A673 (cell line): ENCODE data around the gene RPAP3. TPM values are rescaled to one million over a fixed set of nuclear protein-coding genes. Genes with fewer than 3 reads are reported as not detected.

ENCODE experiments used
- BruUV-seq: library from RNA; stranded (reverse); fragments of 400-500 nt; replicated peaks from 2 replicates; lab custom pipeline; 2021; lab: Mats Ljungman, UMichigan
- CTCF ChIA-PET: fragments of 300-600 bp; sonication (Branson Sonifier 250); formaldehyde crosslinking; loops from one replicate; lab custom pipeline; 2022; ENCODE audit warnings: antibody characterized with exemption; lab: Charles Lee
- POLR2A ChIA-PET: fragments of 300-600 bp; sonication (Branson Sonifier 250); formaldehyde crosslinking; loops from one replicate; lab custom pipeline; 2022; ENCODE audit warnings: antibody characterized with exemption; ENCODE audit not compliant: low non-redundant PET; lab: Charles Lee
- DNase-seq: peaks from one replicate; pipeline ENCODE4 v3.0.0-alpha.2; 2015; ENCODE audit warnings: low spot score
- H3K27ac ChIP-seq: fragments of 200-600 bp; sonication (generic); 2 replicates; pipeline ENCODE4 v1.5.1; 2016; ENCODE audit warnings: mixed run types, low read depth, mild to moderate bottlenecking, mixed read lengths, antibody characterized with exemption, low read length; ENCODE audit not compliant: poor library complexity, severe bottlenecking
- H3K27me3 ChIP-seq: fragments of 200-600 bp; sonication (generic); replicated peaks from 2 replicates; pipeline ENCODE4 v1.6.1; 2017; ENCODE audit warnings: mixed run types, low read depth, mild to moderate bottlenecking, mixed read lengths, antibody characterized with exemption, low read length; ENCODE audit not compliant: insufficient read depth, poor library complexity
- H3K36me3 ChIP-seq: fragments of 200-600 bp; sonication (generic); 2 replicates; pipeline ENCODE4 v1.6.1; 2016; ENCODE audit warnings: mixed run types, mild to moderate bottlenecking, mixed read lengths, antibody characterized with exemption, low read length; ENCODE audit not compliant: insufficient read depth, poor library complexity, severe bottlenecking
- H3K4me1 ChIP-seq: fragments of 200-600 bp; sonication (generic); 2 replicates; pipeline ENCODE4 v1.6.1; 2017; ENCODE audit warnings: mixed run types, mild to moderate bottlenecking, mixed read lengths, antibody characterized with exemption, low read length; ENCODE audit not compliant: insufficient read depth, poor library complexity, severe bottlenecking
- H3K4me3 ChIP-seq: fragments of 200-600 bp; sonication (generic); 2 replicates; pipeline ENCODE4 v1.5.1; 2016; ENCODE audit warnings: low read depth, mixed run types, mild to moderate bottlenecking, mixed read lengths, low read length; ENCODE audit not compliant: poor library complexity, severe bottlenecking
- H3K9me3 ChIP-seq: fragments of 200-600 bp; sonication (generic); 2 replicates; pipeline ENCODE4 v1.6.1; 2016; ENCODE audit warnings: mixed run types, low read depth, mild to moderate bottlenecking, mixed read lengths, antibody characterized with exemption, low read length; ENCODE audit not compliant: poor library complexity, severe bottlenecking
- CTCF ChIP-seq: fragments of 300-800, 200-600 bp; sonication (generic); conservative IDR thresholded peaks from 2 replicates; pipeline ENCODE4 v1.5.1; 2017; ENCODE audit warnings: low read depth, mild to moderate bottlenecking, antibody characterized with exemption, low read length, moderate library complexity, mixed read lengths
- EZH2 ChIP-seq: fragments of 200-600 bp; sonication (generic); IDR thresholded peaks from 2 replicates; pipeline ENCODE4 v1.6.1; 2017; ENCODE audit warnings: borderline replicate concordance, low read depth, mild to moderate bottlenecking, mixed read lengths, antibody characterized with exemption, low read length; ENCODE audit not compliant: poor library complexity, severe bottlenecking
- intact Hi-C: fragments of 100-400 bp; cut with micrococcal nuclease; formaldehyde crosslinking; loops from one replicate; pipeline ENCODE4 v1.10.0; 2022; ENCODE audit not compliant: unreplicated experiment
- total RNA-seq: library from RNA; stranded (reverse); gene quantifications from 2 replicates; pipeline ENCODE4 v1.2.3, GENCODE V29; 2021

RPAP3 gene
- total RNA-seq, 1 experiment from 2014 or later = 81.1 TPM

GRCh38 chr12:47744005-47744651, 38.3 kb upstream of the RPAP3 start:
- peak; percentile 52 for TF ChIP-seq CTCF
- TF ChIP-seq EZH2 = no peak
- Histone ChIP-seq H3K36me3 (no peaks in the 10 kb centered on the region), H3K4me3 (no peak overlapping the region), H3K4me1 (peaks cover 38% of the 10 kb centered on the region), H3K9me3 (no peaks in the 10 kb centered on the region), H3K27me3 (no peaks in the 10 kb centered on the region), H3K27ac (no peak overlapping the region)
- BruUV-seq = no TSS peak
- DNase-seq = no peak
- CTCF ChIA-PET = interaction anchor here (1.1 kb wide), 1 partner anchor 23 kb away, joined by 3 read pairs; no protein-coding TSS in a partner anchor
- intact Hi-C loops = loop anchor here (5.0 kb wide), 1 partner anchor 33 kb away; no protein-coding TSS in a partner anchor
- POLR2A ChIA-PET = no interaction called here

- intact Hi-C loops = loop anchor here (5.0 kb wide), 1 partner anchor 34 kb away; no protein-coding TSS in a partner anchor
- no peaks in the 10 kb centered on the region for H3K27me3 ChIP-seq
- H3K4me3 ChIP-seq = no peak overlapping the region
- no peaks in the 10 kb centered on the region for H3K9me3 ChIP-seq
- H3K4me1 ChIP-seq = peaks cover 39% of the 10 kb centered on the region
- POLR2A ChIA-PET = no interaction called here
- TF ChIP-seq CTCF (no peak), EZH2 (no peak)
- H3K36me3 ChIP-seq = no peaks in the 10 kb centered on the region
- DNase-seq = no peak
- H3K27ac ChIP-seq = no peak overlapping the region
- CTCF ChIA-PET = interaction anchor here (2.4 kb wide), 1 partner anchor 95 kb away, joined by 15 read pairs; no protein-coding TSS in a partner anchor
- BruUV-seq = no TSS peak
Measured at GRCh38 chr12:47743311-47743860, 37.6 kb upstream of the RPAP3 start.

GRCh38 chr12:47742253-47742825, 36.5 kb upstream of the RPAP3 start:
- intact Hi-C loops = loop anchor here (5.0 kb wide), 1 partner anchor 35 kb away; no protein-coding TSS in a partner anchor
- TF ChIP-seq CTCF = peak; percentile 98
- TF ChIP-seq EZH2 = no peak
- POLR2A ChIA-PET = interaction anchor here (0.6 kb wide), 1 partner anchor 1318 kb away, joined by 3 read pairs; the partner anchor contains the start of gene KMT2D
- BruUV-seq = no TSS peak
- Histone ChIP-seq H3K4me3 (no peak overlapping the region), H3K4me1 (peaks cover 39% of the 10 kb centered on the region), H3K27me3 (no peaks in the 10 kb centered on the region), H3K9me3 (no peaks in the 10 kb centered on the region), H3K36me3 (no peaks in the 10 kb centered on the region), H3K27ac (no peak overlapping the region)
- no peak for DNase-seq
- CTCF ChIA-PET = interaction anchor here (0.6 to 2.4 kb wide), 10 partner anchors 12 to 1157 kb away, joined by 3 to 18 read pairs (median 4); partner anchors contain the start of gene RAPGEF3
